Activated CD4-positive, CD25-positive, alpha-beta regulatory T cell treated with anti-CD3 and anti-CD28 coated beads, Interleukin-2, amount 50 U/mL, for 72 hours (primary cell): ENCODE results near the gene TM4SF1.
"Not testable (repeated sequence)": the region's sequence is repeated elsewhere in the genome, so short reads cannot be mapped to it uniquely, and the experiment has no call there.

Source experiments
- DNase-seq: peaks from one replicate; pipeline ENCODE4 v3.0.0; 2021

Gene TM4SF1

DNA sequence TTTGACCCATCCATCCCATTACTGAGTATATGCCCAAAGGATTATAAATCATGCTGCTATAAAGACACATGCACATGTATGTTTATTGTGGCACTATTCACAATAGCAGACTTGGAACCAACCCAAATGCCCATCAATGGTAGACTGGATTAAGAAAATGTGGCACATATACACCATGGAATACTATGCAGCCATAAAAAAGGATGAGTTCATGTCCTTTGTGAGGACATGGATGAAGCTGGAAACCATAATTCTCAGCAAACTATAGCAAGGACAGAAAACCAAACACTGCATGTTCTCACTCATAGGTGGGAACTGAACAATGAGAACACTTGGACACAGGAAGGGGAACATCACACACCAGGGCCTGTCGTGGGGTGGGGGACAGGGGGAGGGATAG lies 40.0 kb downstream of the TM4SF1 start:
- DNase-seq, result not testable (repeated sequence)

DNA sequence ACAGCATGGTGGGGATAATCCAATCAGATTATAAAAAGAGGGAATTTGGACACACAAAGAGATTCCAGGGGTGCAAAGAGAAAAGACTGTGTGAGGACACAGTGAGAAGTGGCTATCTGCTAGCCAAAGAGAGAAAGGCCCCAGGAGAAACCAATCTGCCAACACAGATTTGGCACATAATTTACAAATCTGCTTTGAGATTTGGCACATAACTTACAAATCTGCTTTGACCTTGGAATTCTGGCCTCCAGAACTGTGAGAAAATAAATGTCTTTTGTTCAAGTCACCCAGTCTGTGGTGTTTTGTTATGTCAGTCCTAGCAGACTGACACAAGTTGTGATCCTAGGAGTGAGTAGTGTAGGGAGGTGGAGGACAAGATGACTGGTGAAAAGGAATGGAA lies 40.5 kb downstream of the TM4SF1 start:
- DNase-seq, result no peak

DNA sequence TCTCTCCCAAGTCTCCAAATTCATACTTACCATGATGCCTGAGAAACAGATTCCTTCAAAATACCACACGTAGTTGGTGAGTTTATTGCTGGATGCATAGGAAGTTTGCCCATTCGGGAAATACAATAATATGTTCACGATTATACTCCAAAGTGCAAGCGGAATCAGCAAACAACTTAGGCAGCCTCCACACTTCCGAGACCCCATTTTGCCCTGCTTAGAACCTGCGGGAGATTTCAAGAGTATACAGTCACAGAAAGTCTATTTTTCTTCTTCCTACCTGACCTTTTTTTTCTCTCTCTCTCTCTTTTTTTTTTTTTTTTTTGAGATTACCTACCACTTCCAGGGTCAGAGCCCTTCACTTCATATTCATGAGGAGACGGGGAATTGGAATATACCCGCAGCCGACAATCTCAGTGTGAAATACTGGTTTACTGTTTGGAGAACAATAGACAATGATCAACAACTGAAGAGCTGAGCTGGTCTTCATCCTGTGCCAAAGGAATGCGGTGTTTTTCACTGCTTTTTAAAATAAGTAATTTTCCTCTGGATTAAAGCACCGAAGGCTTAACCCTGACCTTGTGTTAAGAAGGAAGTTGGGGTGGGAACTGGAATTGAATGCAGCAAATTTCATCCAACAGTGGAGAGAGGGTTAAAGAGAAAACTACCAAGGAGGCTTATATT lies 44.1 kb downstream of the TM4SF1 start, which contains the start of gene TM4SF18:
Gene TM4SF18 (minus strand): TSS at position 461 of the 684 bp plus-strand sequence. CDS start 254 bp downstream, at position 207.
- no peak for DNase-seq

DNA sequence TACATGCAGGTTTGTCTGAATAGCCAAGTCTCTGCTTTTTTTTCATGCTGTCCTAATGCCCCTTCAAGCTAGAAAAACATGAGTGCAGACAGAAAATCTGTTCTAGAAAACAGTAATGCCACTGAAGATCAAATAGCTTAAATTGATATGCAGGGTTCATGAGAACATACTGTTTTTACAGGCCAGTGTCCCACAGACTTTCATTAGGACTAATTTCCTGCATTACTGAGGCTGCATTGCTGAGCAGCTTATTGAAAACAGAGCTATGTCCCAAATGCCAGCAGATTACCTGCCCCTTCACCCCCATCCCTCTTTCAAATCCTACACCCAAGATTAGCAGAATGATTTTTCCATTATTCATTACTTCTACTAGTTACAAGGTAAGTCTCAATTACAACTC lies 44.7 kb downstream of the TM4SF1 start:
- no peak for DNase-seq

DNA sequence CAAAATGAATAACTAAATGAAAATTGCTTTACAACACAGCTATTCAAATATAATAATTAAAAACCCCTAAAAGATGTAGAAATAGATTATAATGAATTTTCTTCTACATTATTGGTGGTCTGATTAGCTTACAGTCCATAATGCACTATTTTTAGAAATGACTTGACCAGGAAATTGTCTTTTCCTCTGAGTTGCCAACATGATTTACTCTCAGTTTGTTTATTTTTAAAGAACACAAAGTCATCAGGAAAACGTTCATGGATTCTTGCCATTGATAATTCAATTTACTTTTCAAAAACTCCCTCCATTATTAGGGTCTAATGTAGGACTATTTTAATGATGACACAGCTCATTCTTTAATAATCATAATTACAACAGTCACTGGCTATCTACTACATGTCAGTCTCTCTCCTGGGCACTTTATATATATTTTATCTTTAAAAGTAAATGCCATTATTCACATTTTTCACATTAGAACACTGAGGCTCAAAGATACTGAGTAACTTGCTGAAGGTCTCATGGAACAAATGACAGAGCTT lies 45.2 kb downstream of the TM4SF1 start:
- no peak for DNase-seq

DNA sequence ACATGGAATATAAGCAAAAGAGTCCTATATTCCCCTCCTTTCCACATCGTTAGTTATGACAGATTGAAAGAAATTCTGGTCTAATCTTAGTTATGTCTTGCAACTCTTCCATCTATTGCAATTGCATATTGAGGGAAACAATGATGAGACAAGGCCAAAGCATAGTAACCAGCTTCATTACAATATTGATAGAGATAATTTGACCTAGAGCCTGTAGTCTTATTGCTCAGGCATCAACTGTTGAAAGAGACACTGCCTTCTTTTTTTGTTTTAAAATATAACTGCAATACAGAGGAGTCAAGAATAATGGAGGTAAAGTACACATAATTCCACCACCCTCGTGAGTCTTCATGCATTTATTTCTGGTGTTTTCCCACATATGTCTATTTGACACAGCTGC lies 46.1 kb downstream of the TM4SF1 start:
- no peak for DNase-seq

DNA sequence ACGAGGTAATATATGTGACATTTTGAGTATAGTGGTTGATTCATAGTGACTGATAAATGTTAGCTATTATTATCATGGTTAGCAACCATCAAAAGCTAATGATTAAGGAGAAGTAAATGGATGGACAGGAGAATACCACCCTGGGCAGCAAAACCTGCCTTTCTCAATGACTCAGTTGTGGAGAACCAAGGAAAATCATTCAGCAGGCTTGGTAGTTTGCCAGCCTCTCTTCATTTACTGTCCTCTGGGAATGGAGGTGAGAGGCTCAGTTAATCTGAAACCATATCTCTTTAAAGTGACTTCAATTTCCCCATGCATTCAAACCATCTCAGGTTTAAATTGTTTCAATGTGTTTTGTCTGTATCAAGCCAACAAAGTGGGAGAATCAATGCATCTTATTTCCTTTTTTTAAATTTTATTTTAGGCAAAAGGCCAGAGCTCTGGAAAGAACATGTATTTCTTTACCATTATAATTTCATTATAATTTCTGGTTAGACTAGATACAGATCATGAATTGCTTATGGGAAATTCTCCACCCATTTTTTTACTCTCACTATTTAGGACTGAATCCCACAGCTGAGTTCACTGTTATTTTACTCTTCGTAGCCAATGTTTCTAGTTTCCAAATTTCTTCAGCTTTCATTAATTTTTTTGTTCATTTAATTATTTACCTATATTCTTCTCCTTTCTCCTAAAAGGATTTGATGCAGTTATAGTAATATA lies 46.7 kb downstream of the TM4SF1 start:
- DNase-seq, result no peak

DNA sequence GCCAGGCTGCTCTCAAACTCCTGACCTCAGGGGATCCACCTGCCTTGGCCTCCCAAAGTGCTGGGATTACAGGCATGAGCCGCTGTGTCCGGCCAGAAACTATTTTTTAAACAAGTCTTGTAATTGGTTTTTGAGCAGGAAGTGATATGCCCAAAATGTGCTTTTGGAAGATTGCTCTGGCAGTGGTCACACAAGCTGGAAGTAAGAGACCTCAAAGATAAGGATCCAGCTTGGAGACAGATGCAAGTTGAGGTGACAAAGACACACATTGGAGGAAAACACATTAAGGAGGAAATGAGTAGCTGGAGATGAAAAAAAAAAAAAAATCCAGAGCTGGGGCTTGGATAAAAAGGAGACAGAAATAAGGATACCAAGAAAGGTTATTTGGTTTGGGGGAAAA lies 50.3 kb downstream of the TM4SF1 start:
- DNase-seq, result no peak

DNA sequence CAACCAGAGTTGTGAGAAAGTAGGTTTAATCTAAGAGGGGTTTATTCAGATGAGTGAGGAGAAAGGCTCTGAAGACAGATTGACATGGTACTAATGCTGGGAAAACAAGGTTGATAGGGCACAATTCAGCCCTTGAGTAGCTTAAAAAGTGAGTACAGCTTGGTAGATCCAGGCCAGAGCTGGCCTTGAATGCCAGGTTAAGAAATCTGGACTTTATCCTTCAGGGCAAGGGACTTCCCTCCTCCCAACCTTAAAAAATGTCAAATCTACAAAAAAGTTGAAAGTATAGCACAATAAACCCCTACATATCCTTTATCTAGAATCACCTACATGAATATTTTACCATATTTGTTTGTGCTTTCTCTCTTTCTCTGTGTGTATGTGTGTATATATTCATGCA lies 51.9 kb downstream of the TM4SF1 start:
- DNase-seq, result no peak

DNA sequence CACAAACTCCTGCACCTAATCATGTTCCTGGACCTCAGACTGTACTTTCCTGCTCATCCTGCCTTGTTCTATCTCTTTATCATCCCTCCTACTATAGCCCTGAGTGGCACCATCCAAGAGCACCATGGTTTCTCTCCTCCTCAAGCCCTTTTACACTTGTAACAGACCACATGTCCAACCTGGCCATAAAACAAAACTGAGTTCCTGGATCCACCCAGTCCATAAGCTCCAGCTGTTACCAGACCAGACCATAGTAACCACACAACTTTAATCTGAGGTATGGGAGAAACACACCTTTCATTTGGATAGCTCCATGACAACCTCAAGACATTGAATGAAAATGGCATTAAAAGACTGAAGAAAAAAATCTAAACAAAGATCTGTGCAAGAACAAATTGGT lies 53.1 kb downstream of the TM4SF1 start:
- DNase-seq, result no peak

DNA sequence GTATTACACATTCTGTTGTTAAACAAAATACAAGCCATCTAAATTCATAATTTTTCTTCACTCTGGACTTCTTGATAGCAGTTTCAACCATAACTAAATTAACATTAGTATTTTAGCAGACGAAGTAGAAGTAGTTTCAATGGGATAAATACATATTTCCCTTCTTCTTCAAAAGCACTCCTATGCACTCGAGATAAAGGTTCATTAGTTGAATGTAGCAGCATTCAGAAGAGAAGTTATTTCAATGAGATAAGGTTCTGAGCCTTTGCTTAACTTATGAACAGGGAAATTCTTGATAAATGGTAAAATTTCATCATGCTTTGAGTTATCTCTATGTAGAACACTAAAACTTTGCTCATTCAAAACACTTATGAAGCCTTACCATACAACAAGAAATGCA lies 55.8 kb downstream of the TM4SF1 start:
- DNase-seq, result no peak

DNA sequence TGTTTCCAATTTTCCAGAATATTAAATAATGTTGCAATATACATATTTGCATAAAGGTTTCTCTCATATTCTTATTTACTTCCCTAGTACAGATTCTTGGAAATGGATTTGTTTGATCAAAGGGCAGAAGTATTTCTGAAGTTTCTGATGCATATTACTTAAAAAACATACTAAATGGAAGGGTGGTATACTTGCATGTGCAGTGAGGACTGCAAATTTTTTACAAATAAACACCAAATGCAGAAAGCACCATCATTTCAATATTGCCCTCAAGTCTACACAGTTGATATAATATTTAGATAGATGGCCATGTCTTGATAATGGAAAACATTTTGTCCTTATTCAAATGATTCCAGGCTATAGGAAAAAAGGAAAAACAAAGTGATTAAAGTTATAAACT lies 56.3 kb downstream of the TM4SF1 start:
- no peak for DNase-seq

DNA sequence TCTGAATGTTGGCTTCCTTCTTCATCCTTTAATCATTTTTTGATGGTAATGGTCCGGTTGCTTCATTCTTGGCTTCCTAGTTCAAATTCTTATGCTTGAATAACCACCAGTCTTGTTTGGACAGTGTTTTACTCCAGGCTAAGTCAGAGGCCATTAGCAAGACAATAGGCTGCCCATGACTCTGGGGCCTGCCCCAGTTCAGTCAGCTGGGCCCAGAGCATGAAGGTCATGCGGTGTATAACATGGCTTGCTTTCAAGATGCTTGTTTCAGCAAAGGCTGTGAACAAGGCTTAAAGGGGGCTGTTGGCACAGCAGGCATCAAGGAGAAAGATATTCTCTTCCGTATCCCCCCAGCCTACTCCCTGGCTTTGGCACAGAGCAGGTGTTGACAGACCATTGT lies 57.7 kb downstream of the TM4SF1 start:
- no peak for DNase-seq
